HG03060 (cell line): ENCODE measurements around the gene ACTL6A.

ENCODE experiments used
- ATAC-seq: cut with Tn5 transposase; IDR thresholded peaks from one replicate; pipeline ENCODE4 v1.9.1; 2021; ENCODE audit warnings: low read depth, moderate number of reproducible peaks; ENCODE audit not compliant: unreplicated experiment

ACTL6A gene

GRCh38 chr3:179589143-179589542 is 26.4 kb downstream of the ACTL6A start:
- ATAC-seq = no peak

GRCh38 chr3:179590669-179591068 is 27.9 kb downstream of the ACTL6A start:
- no peak for ATAC-seq

- no peak for ATAC-seq
Measured at GRCh38 chr3:179591313-179591712, 28.6 kb downstream of the ACTL6A start.

- no peak for ATAC-seq
Measured at GRCh38 chr3:179599531-179599930, 36.8 kb downstream of the ACTL6A start.

- ATAC-seq = no peak
Measured at GRCh38 chr3:179603321-179603720, 40.6 kb downstream of the ACTL6A start.

- ATAC-seq = no peak
Measured at GRCh38 chr3:179603831-179604230, 41.1 kb downstream of the ACTL6A start.

- ATAC-seq = peak; percentile 95
Measured at GRCh38 chr3:179604321-179605078, 41.8 kb downstream of the ACTL6A start, which contains the start of the genes MRPL47 and NDUFB5. TSS of gene MRPL47 (minus strand) at chr3:179604638. CDS start at chr3:179604624, 14 bp downstream. TSS of gene NDUFB5 (plus strand) at chr3:179604794. CDS start at chr3:179604816, 22 bp downstream.

GRCh38 chr3:179606534-179607085 is 43.9 kb downstream of the ACTL6A start:
- ATAC-seq = no peak

GRCh38 chr3:179608931-179609720 is 46.4 kb downstream of the ACTL6A start:
- ATAC-seq = peak; percentile 45

GRCh38 chr3:179610066-179610465 is 47.3 kb downstream of the ACTL6A start:
- ATAC-seq = no peak

- no peak for ATAC-seq
Measured at GRCh38 chr3:179613807-179614206, 51.1 kb downstream of the ACTL6A start.

GRCh38 chr3:179615458-179616173 is 52.9 kb downstream of the ACTL6A start:
- ATAC-seq = no peak

GRCh38 chr3:179622023-179622422 is 59.3 kb downstream of the ACTL6A start:
- ATAC-seq = no peak

- no peak for ATAC-seq
Measured at GRCh38 chr3:179624451-179624850, 61.7 kb downstream of the ACTL6A start.

GRCh38 chr3:179630753-179631451 is 68.2 kb downstream of the ACTL6A start:
- ATAC-seq = no peak
